SK-N-SH treated with all-trans-retinoic acid at 6 μM for 48 hours (cell line): ENCODE data around the gene KCNH1.

ENCODE experiments used
- ISL1 ChIP-seq: fragments of 250-450 bp; sonication (Bioruptor Pico); IDR thresholded peaks from 2 replicates; pipeline ENCODE4 v2.1.2; 2022; ENCODE audit warnings: mild to moderate bottlenecking, moderate library complexity
- ZFP30 ChIP-seq: fragments of 450-650 bp; formaldehyde crosslinking; IDR thresholded peaks from 2 replicates; pipeline ENCODE4 v1.5.0; 2022; ENCODE audit warnings: mild to moderate bottlenecking, moderate library complexity
- TF ChIP-seq, protein P1 (sequence below): fragments of 250-450 bp; sonication (Bioruptor Pico); IDR thresholded peaks from 2 replicates; pipeline ENCODE4 v1.8.0; 2021; ENCODE audit warnings: low read depth, mild to moderate bottlenecking, moderate library complexity, borderline replicate concordance

DNA sequence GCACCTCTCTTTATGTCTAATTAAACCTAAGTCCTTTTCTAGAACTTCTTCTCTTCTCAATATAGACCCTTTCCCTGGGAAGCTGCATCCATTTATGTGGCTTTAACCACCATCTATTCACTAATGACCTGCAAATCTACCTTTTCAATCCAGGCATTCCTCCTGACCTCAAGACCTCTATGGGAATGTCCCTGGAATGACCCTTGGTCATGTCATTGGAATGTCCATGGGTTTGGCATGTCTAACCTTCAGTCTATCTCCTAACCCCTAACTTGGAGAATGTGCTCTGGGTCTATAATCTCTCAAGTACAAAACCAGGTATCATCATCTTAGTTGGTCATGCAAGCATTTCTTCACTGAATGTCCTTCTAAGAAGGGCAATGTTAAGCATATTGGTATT lies 196.1 kb downstream of the KCNH1 start:
- TF ChIP-seq ISL1 (CRISPR knock-in tag) (no peak), ZFP30 (no peak)
- TF ChIP-seq, protein P1, sequence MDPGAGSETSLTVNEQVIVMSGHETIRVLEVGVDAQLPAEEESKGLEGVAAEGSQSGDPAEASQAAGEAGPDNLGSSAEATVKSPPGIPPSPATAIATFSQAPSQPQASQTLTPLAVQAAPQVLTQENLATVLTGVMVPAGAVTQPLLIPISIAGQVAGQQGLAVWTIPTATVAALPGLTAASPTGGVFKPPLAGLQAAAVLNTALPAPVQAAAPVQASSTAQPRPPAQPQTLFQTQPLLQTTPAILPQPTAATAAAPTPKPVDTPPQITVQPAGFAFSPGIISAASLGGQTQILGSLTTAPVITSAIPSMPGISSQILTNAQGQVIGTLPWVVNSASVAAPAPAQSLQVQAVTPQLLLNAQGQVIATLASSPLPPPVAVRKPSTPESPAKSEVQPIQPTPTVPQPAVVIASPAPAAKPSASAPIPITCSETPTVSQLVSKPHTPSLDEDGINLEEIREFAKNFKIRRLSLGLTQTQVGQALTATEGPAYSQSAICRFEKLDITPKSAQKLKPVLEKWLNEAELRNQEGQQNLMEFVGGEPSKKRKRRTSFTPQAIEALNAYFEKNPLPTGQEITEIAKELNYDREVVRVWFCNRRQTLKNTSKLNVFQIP (CRISPR knock-in tag) = no peak
